ENCODE data around the gene HCN1. TPM values are rescaled to one million over a fixed set of nuclear protein-coding genes. Genes with fewer than 3 reads are reported as not detected.

HCN1 gene
- total and polyA plus RNA-seq, 2 of the 13 experiments (the other 11 are each of a cell fraction or from before 2014, with no cell fraction given): not detected

- WGBS (ENCODE audit: low lambda C conversion rate): 0% methylated on average over 4 of the region's 4 CpGs
- CTCF ChIA-PET (ENCODE audit: low intra/inter-chr PET ratio, low total read pairs): no interaction called here
- POLR2A ChIA-PET: no interaction called here
These were observed 163.2 kb downstream of the HCN1 start for GRCh38 chr5:45532826-45533624.

More at GRCh38 chr5:45532826-45533624, 163.2 kb downstream of the HCN1 start:
- Histone ChIP-seq H3K79me2 (ENCODE audit: insufficient read depth, low read length) (no peaks in the 10 kb centered on the region), H3K27ac (ENCODE audit: extremely low read length, insufficient read depth, low read length) (no peak overlapping the region), H3K9ac (ENCODE audit: insufficient read depth, low read depth, low read length) (no peak overlapping the region), H2AFZ (ENCODE audit: low read length) (no peak overlapping the region), H3K4me3 (replicated peaks in 1 of 3; ENCODE audit: insufficient read depth in 1 of 3, low read depth in 2 of 3, low read length in 3 of 3) (no peak overlapping the region), H3K9me3 (ENCODE audit: low read length) (peaks cover 21% of the 10 kb centered on the region), H3K4me2 (ENCODE audit: low read depth, low read length) (no peak overlapping the region), H3K27me3 (ENCODE audit: control insufficient read depth in 1 of 2, insufficient read depth in 2 of 2, low read length in 2 of 2) (no peaks in the 10 kb centered on the region), H4K20me1 (ENCODE audit: insufficient read depth, low read length) (no peaks in the 10 kb centered on the region), H3K4me1 (ENCODE audit: insufficient read depth, low read length) (no peaks in the 10 kb centered on the region), H3K36me3 (replicated peaks in 1 of 2; ENCODE audit: control insufficient read depth in 1 of 2, insufficient read depth in 2 of 2, low read length in 2 of 2) (no peaks in the 10 kb centered on the region)
- intact Hi-C loops (cut with micrococcal nuclease; ENCODE audit: unreplicated experiment): no loop called here
- DNase-seq (ENCODE audit: low spot score): no peak
- no peak for ATAC-seq
- in situ Hi-C loops (cut with HindIII; ENCODE audit: extremely low pct_ligation_motif_present, low pct_unique_long_range_greater_than_20kb): no loop called here
- no peak for TF ChIP-seq NCOA5 (CRISPR knock-in tag; IDR thresholded peaks at IDR 0.05)
- no peak for TF ChIP-seq ZNF205 (CRISPR knock-in tag; IDR thresholded peaks at IDR 0.05)
- no peak for TF ChIP-seq TRIM24 (CRISPR knock-in tag; IDR thresholded peaks at IDR 0.05)
- no peak for TF ChIP-seq ZNF672 (CRISPR knock-in tag; IDR thresholded peaks at IDR 0.05)
- TF ChIP-seq PHF21A (CRISPR knock-in tag; IDR thresholded peaks at IDR 0.05): no peak
- TF ChIP-seq ZNF768 (CRISPR knock-in tag; IDR thresholded peaks at IDR 0.05): no peak
- no peak for TF ChIP-seq GPBP1L1 (CRISPR knock-in tag; IDR thresholded peaks at IDR 0.05)
- no peak for TF ChIP-seq ZNF878 (CRISPR knock-in tag; IDR thresholded peaks at IDR 0.05)
- TF ChIP-seq ZNF549 (CRISPR knock-in tag; IDR thresholded peaks at IDR 0.05): no peak
- no peak for TF ChIP-seq HMGA1 (CRISPR knock-in tag; conservative IDR thresholded peaks at IDR 0.05)
- TF ChIP-seq ISX (CRISPR knock-in tag; conservative IDR thresholded peaks at IDR 0.05): no peak
- TF ChIP-seq ZNF710 (CRISPR knock-in tag; IDR thresholded peaks at IDR 0.05; ENCODE audit: borderline replicate concordance): no peak
- no peak for TF ChIP-seq KAT2B (IDR thresholded peaks at IDR 0.05; ENCODE audit: borderline replicate concordance, low read depth, low read length)
- TF ChIP-seq YY1 (IDR thresholded peaks at IDR 0.05; ENCODE audit: insufficient read depth, insufficient replicate concordance, low read depth, low read length): no peak
- TF ChIP-seq ZNF747 (CRISPR knock-in tag; IDR thresholded peaks at IDR 0.05; ENCODE audit: borderline replicate concordance): no peak
- FAIRE-seq: no peak
- BruUV-seq (replicated peaks): no TSS peak

All from HepG2 (cell line).